IMR-90 (cell line): ENCODE measurements around the gene MYL4.

ENCODE experiments used
- CEBPB ChIP-seq: IDR thresholded peaks from 2 replicates; pipeline ENCODE4 v1.6.1; 2012; ENCODE audit warnings: low read depth, low read length, improper control_type of control experiment
- NFE2L2 ChIP-seq: fragments of 150-350 bp; IDR thresholded peaks from 2 replicates; pipeline ENCODE4 v1.6.1; 2016; ENCODE audit warnings: low read depth, mild to moderate bottlenecking, low read length
- POLR2A ChIP-seq: IDR thresholded peaks from 2 replicates; pipeline ENCODE4 v1.6.1; 2012; ENCODE audit warnings: mild to moderate bottlenecking, low read depth, low read length
- RAD21 ChIP-seq: IDR thresholded peaks from 2 replicates; pipeline ENCODE4 v1.6.1; 2012; ENCODE audit warnings: low read length, improper control_type of control experiment
- RCOR1 ChIP-seq: IDR thresholded peaks from 2 replicates; pipeline ENCODE4 v1.6.1; 2012; ENCODE audit warnings: mild to moderate bottlenecking, low read length, improper control_type of control experiment; ENCODE audit not compliant: insufficient replicate concordance
- RFX5 ChIP-seq: IDR thresholded peaks from 2 replicates; pipeline ENCODE4 v1.8.0; 2012; ENCODE audit warnings: low read depth, mild to moderate bottlenecking, low read length, moderate library complexity
- SMC3 ChIP-seq: fragments of 150-350 bp; IDR thresholded peaks from 2 replicates; pipeline ENCODE4 v1.6.1; 2016; ENCODE audit warnings: low read depth, mild to moderate bottlenecking, antibody characterized with exemption, low read length, moderate library complexity
- TF ChIP-seq, protein P1 (sequence below): conservative IDR thresholded peaks from 2 replicates; pipeline ENCODE4 v1.5.1; 2012; ENCODE audit warnings: mild to moderate bottlenecking, low read depth, low read length, improper control_type of control experiment
- TF ChIP-seq, protein P2 (sequence below): fragments of 150-350 bp; IDR thresholded peaks from 2 replicates; pipeline ENCODE4 v1.6.1; 2017; ENCODE audit warnings: mild to moderate bottlenecking, antibody characterized with exemption, low read length, low read depth

DNA sequence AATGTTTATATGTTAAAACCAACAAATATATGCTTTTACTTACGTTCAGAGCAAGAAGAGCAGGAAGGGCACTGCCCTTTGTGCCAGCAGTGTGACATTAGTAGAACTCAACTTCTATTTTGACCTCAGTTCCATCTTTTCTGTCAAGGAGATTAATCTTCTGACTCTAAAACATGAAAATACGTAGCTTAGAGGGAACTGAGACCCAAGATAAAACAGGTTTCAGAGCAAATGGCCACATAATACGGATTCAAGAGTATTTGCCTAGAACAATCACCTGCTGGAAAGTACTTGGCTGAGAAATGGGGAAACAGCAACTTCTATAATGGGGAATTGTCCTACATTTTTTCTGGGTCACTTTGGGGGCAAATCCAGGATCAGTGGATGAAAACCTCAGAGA is 22.2 kb downstream of the MYL4 start:
- TF ChIP-seq POLR2A (no peak), RFX5 (no peak), RAD21 (no peak), CEBPB (no peak), SMC3 (no peak), NFE2L2 (no peak), RCOR1 (no peak)
- TF ChIP-seq, protein P1, sequence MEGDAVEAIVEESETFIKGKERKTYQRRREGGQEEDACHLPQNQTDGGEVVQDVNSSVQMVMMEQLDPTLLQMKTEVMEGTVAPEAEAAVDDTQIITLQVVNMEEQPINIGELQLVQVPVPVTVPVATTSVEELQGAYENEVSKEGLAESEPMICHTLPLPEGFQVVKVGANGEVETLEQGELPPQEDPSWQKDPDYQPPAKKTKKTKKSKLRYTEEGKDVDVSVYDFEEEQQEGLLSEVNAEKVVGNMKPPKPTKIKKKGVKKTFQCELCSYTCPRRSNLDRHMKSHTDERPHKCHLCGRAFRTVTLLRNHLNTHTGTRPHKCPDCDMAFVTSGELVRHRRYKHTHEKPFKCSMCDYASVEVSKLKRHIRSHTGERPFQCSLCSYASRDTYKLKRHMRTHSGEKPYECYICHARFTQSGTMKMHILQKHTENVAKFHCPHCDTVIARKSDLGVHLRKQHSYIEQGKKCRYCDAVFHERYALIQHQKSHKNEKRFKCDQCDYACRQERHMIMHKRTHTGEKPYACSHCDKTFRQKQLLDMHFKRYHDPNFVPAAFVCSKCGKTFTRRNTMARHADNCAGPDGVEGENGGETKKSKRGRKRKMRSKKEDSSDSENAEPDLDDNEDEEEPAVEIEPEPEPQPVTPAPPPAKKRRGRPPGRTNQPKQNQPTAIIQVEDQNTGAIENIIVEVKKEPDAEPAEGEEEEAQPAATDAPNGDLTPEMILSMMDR = no peak
- TF ChIP-seq, protein P2, sequence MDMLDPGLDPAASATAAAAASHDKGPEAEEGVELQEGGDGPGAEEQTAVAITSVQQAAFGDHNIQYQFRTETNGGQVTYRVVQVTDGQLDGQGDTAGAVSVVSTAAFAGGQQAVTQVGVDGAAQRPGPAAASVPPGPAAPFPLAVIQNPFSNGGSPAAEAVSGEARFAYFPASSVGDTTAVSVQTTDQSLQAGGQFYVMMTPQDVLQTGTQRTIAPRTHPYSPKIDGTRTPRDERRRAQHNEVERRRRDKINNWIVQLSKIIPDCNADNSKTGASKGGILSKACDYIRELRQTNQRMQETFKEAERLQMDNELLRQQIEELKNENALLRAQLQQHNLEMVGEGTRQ = no peak
